ENCODE results near the gene NFKBIE.
"Not testable (repeated sequence)": the region's sequence is repeated elsewhere in the genome, so short reads cannot be mapped to it uniquely, and the experiment has no call there.

Gene NFKBIE

GRCh38 chr6:44232676-44233566, 32.4 kb downstream of the NFKBIE start:
- DNase-seq (ENCODE audit: low spot score), result no peak
- H3K9me3 ChIP-seq (ENCODE audit: severe bottlenecking), result no peaks in the 10 kb centered on the region
- H3K27me3 ChIP-seq (ENCODE audit: insufficient read depth, poor library complexity, severe bottlenecking), result no peaks in the 10 kb centered on the region
- ATAC-seq (ENCODE audit: low read depth), result no peak
- H3K4me1 ChIP-seq (ENCODE audit: insufficient read depth, poor library complexity, severe bottlenecking), result peaks cover 7% of the 10 kb centered on the region
- H3K4me3 ChIP-seq (ENCODE audit: severe bottlenecking), result no peak overlapping the region
- TF ChIP-seq CTCF (IDR thresholded peaks at IDR 0.05; ENCODE audit: poor library complexity, severe bottlenecking), result no peak
- peaks cover 32% of the 10 kb centered on the region for H3K36me3 ChIP-seq (ENCODE audit: low read depth)
- H3K27ac ChIP-seq (ENCODE audit: poor library complexity, severe bottlenecking), result peak overlapping the region; percentile 64

GRCh38 chr6:44231426-44231825, 33.9 kb downstream of the NFKBIE start:
- H3K36me3 ChIP-seq (ENCODE audit: low read depth), result peaks cover 36% of the 10 kb centered on the region
- H3K27me3 ChIP-seq (ENCODE audit: insufficient read depth, poor library complexity, severe bottlenecking); H3K9me3 ChIP-seq (ENCODE audit: severe bottlenecking); H3K27ac ChIP-seq (ENCODE audit: poor library complexity, severe bottlenecking); H3K4me3 ChIP-seq (ENCODE audit: severe bottlenecking); DNase-seq (ENCODE audit: low spot score); ATAC-seq (ENCODE audit: low read depth); H3K4me1 ChIP-seq (ENCODE audit: insufficient read depth, poor library complexity, severe bottlenecking): not testable (repeated sequence)

GRCh38 chr6:44230034-44230675, 35.2 kb downstream of the NFKBIE start:
- H3K4me1 ChIP-seq (ENCODE audit: insufficient read depth, poor library complexity, severe bottlenecking), result no peaks in the 10 kb centered on the region
- no peaks in the 10 kb centered on the region for H3K27me3 ChIP-seq (ENCODE audit: insufficient read depth, poor library complexity, severe bottlenecking)
- DNase-seq (ENCODE audit: low spot score), result no peak
- ATAC-seq (ENCODE audit: low read depth), result no peak
- TF ChIP-seq CTCF (IDR thresholded peaks at IDR 0.05; ENCODE audit: poor library complexity, severe bottlenecking), result no peak
- peaks cover 30% of the 10 kb centered on the region for H3K36me3 ChIP-seq (ENCODE audit: low read depth)
- H3K27ac ChIP-seq (ENCODE audit: poor library complexity, severe bottlenecking), result no peak overlapping the region
- no peaks in the 10 kb centered on the region for H3K9me3 ChIP-seq (ENCODE audit: severe bottlenecking)
- no peak overlapping the region for H3K4me3 ChIP-seq (ENCODE audit: severe bottlenecking)

- H3K27ac ChIP-seq (ENCODE audit: poor library complexity, severe bottlenecking), result no peak overlapping the region
- no peak for DNase-seq (ENCODE audit: low spot score)
- peaks cover 6% of the 10 kb centered on the region for H3K4me1 ChIP-seq (ENCODE audit: insufficient read depth, poor library complexity, severe bottlenecking)
- H3K4me3 ChIP-seq (ENCODE audit: severe bottlenecking), result no peak overlapping the region
- ATAC-seq (ENCODE audit: low read depth), result no peak
- no peaks in the 10 kb centered on the region for H3K9me3 ChIP-seq (ENCODE audit: severe bottlenecking)
- H3K36me3 ChIP-seq (ENCODE audit: low read depth), result peaks cover 29% of the 10 kb centered on the region
- TF ChIP-seq CTCF (IDR thresholded peaks at IDR 0.05; ENCODE audit: poor library complexity, severe bottlenecking), result no peak
- no peaks in the 10 kb centered on the region for H3K27me3 ChIP-seq (ENCODE audit: insufficient read depth, poor library complexity, severe bottlenecking)
Measured at GRCh38 chr6:44229376-44230033, 35.8 kb downstream of the NFKBIE start.

- Histone ChIP-seq H3K27me3 (ENCODE audit: insufficient read depth, poor library complexity, severe bottlenecking) (no peaks in the 10 kb centered on the region), H3K9me3 (ENCODE audit: severe bottlenecking) (no peaks in the 10 kb centered on the region), H3K36me3 (ENCODE audit: low read depth) (peaks cover 29% of the 10 kb centered on the region), H3K4me1 (ENCODE audit: insufficient read depth, poor library complexity, severe bottlenecking) (peaks cover 9% of the 10 kb centered on the region), H3K27ac (ENCODE audit: poor library complexity, severe bottlenecking) (no peak overlapping the region), H3K4me3 (ENCODE audit: severe bottlenecking) (no peak overlapping the region)
- no peak for ATAC-seq (ENCODE audit: low read depth)
- no peak for DNase-seq (ENCODE audit: low spot score)
- TF ChIP-seq CTCF (IDR thresholded peaks at IDR 0.05; ENCODE audit: poor library complexity, severe bottlenecking), result no peak
Measured at GRCh38 chr6:44228836-44229235, 36.5 kb downstream of the NFKBIE start.
